GM12878 (cell line): ENCODE results near the gene ARHGEF3. TPM values are rescaled to one million over a fixed set of nuclear protein-coding genes. Genes with fewer than 3 reads are reported as not detected.

Source experiments
- ATAC-seq: fragments of 200-7000 bp; cut with Tn5 transposase; 3 replicates; pipeline ENCODE4 v1.9.1; 2020; ENCODE audit warnings: mild to moderate bottlenecking, moderate library complexity
- BruUV-seq: library from RNA; stranded (reverse); fragments of 400-500 nt; replicated peaks from 2 replicates; lab custom pipeline; 2021; lab: Mats Ljungman, UMichigan
- CTCF ChIA-PET: fragments of 300-600 bp; sonication (Branson Sonifier 250); formaldehyde crosslinking; extraction: SDS; loops from one replicate; lab custom pipeline; 2021; ENCODE audit warnings: inconsistent platforms; lab: Yijun Ruan, JAX
- POLR2A ChIA-PET: fragments of 350-600 bp; formaldehyde crosslinking; extraction: SDS; loops from one replicate; lab custom pipeline; 2021; ENCODE audit warnings: inconsistent platforms; lab: Charles Lee
- RAD21 ChIA-PET: fragments of 300-600 bp; sonication (Branson Sonifier 250); formaldehyde crosslinking; loops from one replicate; lab custom pipeline; 2023; ENCODE audit warnings: antibody characterized with exemption; ENCODE audit not compliant: unreplicated experiment; lab: Charles Lee
- SMC1A ChIA-PET: fragments of 300-600 bp; sonication (Branson Sonifier 250); formaldehyde crosslinking; loops from one replicate; lab custom pipeline; 2023; ENCODE audit not compliant: unreplicated experiment, uncharacterized antibody; lab: Charles Lee
- DNase-seq: peaks from one replicate; pipeline ENCODE4 v3.0.0-alpha.2; 2011; ENCODE audit warnings: low read depth, low spot score
- FAIRE-seq: peaks from 3 replicates; lab custom pipeline; 2011; peaks lifted over from hg19 to GRCh38; lab: Jason Lieb, UNC
- H2AFZ ChIP-seq: 2 replicates; pipeline ENCODE4 v1.6.0; 2011; ENCODE audit warnings: low read depth, low read length, control low read depth; ENCODE audit not compliant: control insufficient read depth
- H3K27ac ChIP-seq: 2 replicates; pipeline ENCODE4 v1.5.1; 2011; ENCODE audit warnings: control low read depth; ENCODE audit not compliant: control insufficient read depth, insufficient read depth
- H3K27me3 ChIP-seq, 2 experiments: replicated peaks in 1 of 2; 2 replicates each; pipeline versions ENCODE4 v1.6.0 to v1.6.1; 2011; ENCODE audit warnings: low read length in 1 of 2; ENCODE audit not compliant: control insufficient read depth in 2 of 2, insufficient read depth in 2 of 2
- H3K36me3 ChIP-seq, 2 experiments: 2 replicates each; pipeline ENCODE4 v1.5.1; 2011; ENCODE audit warnings: low read length in 1 of 2; ENCODE audit not compliant: control insufficient read depth in 2 of 2, insufficient read depth in 2 of 2
- H3K4me1 ChIP-seq: 2 replicates; pipeline ENCODE4 v1.6.1; 2011; ENCODE audit warnings: mild to moderate bottlenecking, low read length, moderate library complexity, mixed read lengths; ENCODE audit not compliant: control insufficient read depth, insufficient read depth
- H3K4me2 ChIP-seq: 2 replicates; pipeline ENCODE4 v1.6.0; 2011; ENCODE audit warnings: control low read depth; ENCODE audit not compliant: control insufficient read depth, insufficient read depth
- H3K4me3 ChIP-seq: fragments of 200-600 bp; sonication (generic); 2 replicates; pipeline ENCODE4 v1.5.1; 2016
- H3K79me2 ChIP-seq: 2 replicates; pipeline ENCODE4 v1.6.0; 2011; ENCODE audit warnings: low read length; ENCODE audit not compliant: control insufficient read depth, insufficient read depth
- H3K9ac ChIP-seq: 2 replicates; pipeline ENCODE4 v1.8.0; 2011; ENCODE audit warnings: low read length, control low read depth, mixed read lengths; ENCODE audit not compliant: control insufficient read depth, insufficient read depth
- H3K9me3 ChIP-seq: replicated peaks from 3 replicates; pipeline ENCODE4 v1.5.1; 2011; ENCODE audit warnings: mild to moderate bottlenecking, low read length; ENCODE audit not compliant: control insufficient read depth, insufficient read depth
- H4K20me1 ChIP-seq: 2 replicates; pipeline ENCODE4 v1.6.0; 2011; ENCODE audit not compliant: control insufficient read depth, insufficient read depth
- ATF7 ChIP-seq: fragments of 450-650 bp; IDR thresholded peaks from 2 replicates; pipeline ENCODE4 v1.6.1; 2016; ENCODE audit warnings: low read depth, mild to moderate bottlenecking
- ESRRA ChIP-seq: IDR thresholded peaks from 2 replicates; pipeline ENCODE4 v1.6.1; 2012; ENCODE audit warnings: mild to moderate bottlenecking, low read length, improper control_type of control experiment
- PML ChIP-seq: IDR thresholded peaks from 2 replicates; pipeline ENCODE4 v1.6.1; 2012; ENCODE audit warnings: low read length, inconsistent platforms
- TBL1XR1 ChIP-seq: IDR thresholded peaks from 2 replicates; pipeline ENCODE4 v1.6.1; 2012; ENCODE audit warnings: low read depth, low read length, improper control_type of control experiment
- YBX1 ChIP-seq: fragments of 450-650 bp; IDR thresholded peaks from 2 replicates; pipeline ENCODE4 v1.6.1; 2016; ENCODE audit warnings: antibody characterized with exemption
- ZNF207 ChIP-seq: fragments of 450-650 bp; IDR thresholded peaks from 2 replicates; pipeline ENCODE4 v1.6.1; 2014; ENCODE audit warnings: antibody characterized with exemption, mild to moderate bottlenecking, borderline replicate concordance
- WGBS: methylation state at CpG from one replicate; pipeline ENCODE4 v1.1.6; 2016; ENCODE audit warnings: low lambda C conversion rate; ENCODE audit not compliant: insufficient replicate concordance, insufficient coverage; ENCODE audit errors: missing lambda C conversion rate; 5-methylcytosine and 5-hydroxymethylcytosine counted together
- in situ Hi-C: fragments of 300-500 bp; cut with MboI; formaldehyde crosslinking; loops from 9 replicates; pipeline ENCODE4 v1.14.3; 2018; ENCODE audit warnings: mixed read lengths
- intact Hi-C: fragments of 100-400 bp; cut with micrococcal nuclease; formaldehyde crosslinking; loops from one replicate; pipeline ENCODE4 v1.14.2; 2022; ENCODE audit not compliant: unreplicated experiment
- polyA plus RNA-seq, 11 experiments: library from polyadenylated mRNA; depleted of rRNA in 4 of 11; unstranded in 6 of 11; stranded (reverse) in 5 of 11; fragments of >200 nt; fragmentation: Nextera tagmentation in 4 of 11; fragmentation: Illumina TruSeq in 1 of 11; extraction: Ambion mirVana in 4 of 11; extraction: Trizol in 1 of 11; gene quantifications; 1 replicate in 1 of 11; 2 replicates in 10 of 11; pipeline versions ENCODE4 v1.2.1 to v1.2.3, GENCODE V29; 2011 to 2016; ENCODE audit warnings: inconsistent platforms in 2 of 11, missing spikeins in 2 of 11, low read depth in 1 of 11
- total RNA-seq, 4 experiments: library from RNA; depleted of rRNA in 3 of 4; stranded (reverse); fragments of >200 nt in 3 of 4; fragmentation: Illumina TruSeq in 1 of 4; extraction: Trizol in 1 of 4; gene quantifications; 2 replicates each; pipeline versions ENCODE4 v1.2.1 to v1.2.3, GENCODE V29; 2013 to 2021
- TF ChIP-seq, protein P1 (sequence below): IDR thresholded peaks from 2 replicates; pipeline ENCODE4 v1.6.1; 2012; ENCODE audit warnings: low read depth, low read length, improper control_type of control experiment
- TF ChIP-seq, protein P2 (sequence below): fragments of 450-650 bp; IDR thresholded peaks from 2 replicates; pipeline ENCODE4 v1.6.1; 2016; ENCODE audit warnings: mild to moderate bottlenecking

Gene ARHGEF3
- total and polyA plus RNA-seq, 10 of the 15 experiments (the other 5 are each of a cell fraction or from before 2014, with no cell fraction given): 21.8 to 78.7 (median 56.2) TPM

DNA sequence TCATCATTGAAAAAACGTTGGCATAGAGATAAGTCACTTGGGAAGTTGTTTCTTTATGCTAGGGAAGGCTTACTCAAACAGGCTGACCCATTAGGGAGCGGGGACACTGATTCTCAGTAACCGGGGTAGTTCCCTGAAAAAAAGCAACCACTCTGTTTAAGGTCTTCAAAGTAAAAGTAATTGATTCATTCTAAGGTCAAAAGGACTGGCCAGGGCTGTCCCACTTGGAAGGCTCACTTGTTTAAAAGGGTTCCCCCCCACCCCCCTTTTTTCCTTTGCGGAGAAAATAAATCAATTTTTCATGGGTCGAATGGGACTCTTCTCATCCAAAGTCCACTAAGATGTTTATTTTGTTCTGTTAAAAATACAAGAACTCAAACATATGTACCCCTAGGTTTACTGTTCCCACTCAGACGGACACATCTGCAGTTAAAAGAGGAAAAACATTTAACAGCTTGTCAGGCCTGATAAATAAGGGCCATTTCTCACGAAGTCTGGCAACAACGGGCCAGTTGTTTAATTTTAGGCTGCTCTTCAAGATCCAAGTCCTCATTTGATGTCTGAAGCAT is 53.0 kb downstream of the ARHGEF3 start:
- intact Hi-C loops: no loop called here
- WGBS: 83% methylated on average over 8 of the region's 8 CpGs

More for the DNA sequence above, 53.0 kb downstream of the ARHGEF3 start:
- RAD21 ChIA-PET: interaction anchor here (0.6 to 1.2 kb wide), 3 partner anchors 41 to 119 kb away, joined by 3 to 6 read pairs (median 3); no protein-coding TSS in a partner anchor
- peaks cover 8% of the 10 kb centered on the region for H3K9me3 ChIP-seq
- no peak overlapping the region for H3K27ac ChIP-seq
- DNase-seq (no peak), FAIRE-seq (no peak), ATAC-seq (no peak)
- no peaks in the 10 kb centered on the region for H3K27me3 ChIP-seq
- no peak overlapping the region for H3K9ac ChIP-seq
- H4K20me1 ChIP-seq: no peaks in the 10 kb centered on the region
- CTCF ChIA-PET: interaction anchor here (0.8 to 12.5 kb wide), 7 partner anchors 11 to 50 kb away, joined by 3 to 244 read pairs (median 4); partner anchors contain the start of gene ARHGEF3
- peaks cover 13 to 19% of the 10 kb centered on the region in 2 experiments; a peak in 3 of 4 replicates for H3K36me3 ChIP-seq
- in situ Hi-C loops: no loop called here
- TF ChIP-seq ZNF207: no peak
- no peak for TF ChIP-seq TBL1XR1
- TF ChIP-seq PML: no peak
- TF ChIP-seq, protein P1, sequence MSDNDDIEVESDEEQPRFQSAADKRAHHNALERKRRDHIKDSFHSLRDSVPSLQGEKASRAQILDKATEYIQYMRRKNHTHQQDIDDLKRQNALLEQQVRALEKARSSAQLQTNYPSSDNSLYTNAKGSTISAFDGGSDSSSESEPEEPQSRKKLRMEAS: no peak
- no peak for TF ChIP-seq ESRRA
- TF ChIP-seq YBX1: no peak
- no peak for TF ChIP-seq ATF7
- TF ChIP-seq, protein P2, sequence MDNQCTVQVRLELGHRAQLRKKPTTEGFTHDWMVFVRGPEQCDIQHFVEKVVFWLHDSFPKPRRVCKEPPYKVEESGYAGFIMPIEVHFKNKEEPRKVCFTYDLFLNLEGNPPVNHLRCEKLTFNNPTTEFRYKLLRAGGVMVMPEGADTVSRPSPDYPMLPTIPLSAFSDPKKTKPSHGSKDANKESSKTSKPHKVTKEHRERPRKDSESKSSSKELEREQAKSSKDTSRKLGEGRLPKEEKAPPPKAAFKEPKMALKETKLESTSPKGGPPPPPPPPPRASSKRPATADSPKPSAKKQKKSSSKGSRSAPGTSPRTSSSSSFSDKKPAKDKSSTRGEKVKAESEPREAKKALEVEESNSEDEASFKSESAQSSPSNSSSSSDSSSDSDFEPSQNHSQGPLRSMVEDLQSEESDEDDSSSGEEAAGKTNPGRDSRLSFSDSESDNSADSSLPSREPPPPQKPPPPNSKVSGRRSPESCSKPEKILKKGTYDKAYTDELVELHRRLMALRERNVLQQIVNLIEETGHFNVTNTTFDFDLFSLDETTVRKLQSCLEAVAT: no peak
- H3K4me2 ChIP-seq: no peak overlapping the region
- no peak overlapping the region for H2AFZ ChIP-seq
- POLR2A ChIA-PET: interaction anchor here (0.7 to 1.2 kb wide), 3 partner anchors 27 to 168 kb away, joined by 5 to 7 read pairs (median 6); no protein-coding TSS in a partner anchor
- SMC1A ChIA-PET: interaction anchor here (0.6 to 18.1 kb wide), 9 partner anchors 9 to 238 kb away, joined by 3 to 383 read pairs (median 4); partner anchors contain the start of gene ARHGEF3
- peaks cover 15% of the 10 kb centered on the region for H3K4me1 ChIP-seq
- no peak overlapping the region for H3K4me3 ChIP-seq
- no TSS peak for BruUV-seq
- H3K79me2 ChIP-seq: no peaks in the 10 kb centered on the region; the same call in 1 of the 2 replicates
